Endothelial cell of umbilical vein (primary cell): ENCODE results near the gene ATP12A. TPM values are rescaled to one million over a fixed set of nuclear protein-coding genes. Genes with fewer than 3 reads are reported as not detected.

Experiments used
- BruUV-seq: library from RNA; stranded (reverse); fragments of 400-500 nt; replicated peaks from 2 replicates; lab custom pipeline; 2021; lab: Mats Ljungman, UMichigan
- CTCF ChIA-PET: fragments of 300-600, 350-600 bp; sonication (Branson Sonifier 250); formaldehyde crosslinking; loops from one replicate; lab custom pipeline; 2021; ENCODE audit warnings: antibody characterized with exemption, inconsistent platforms; lab: Charles Lee
- POLR2A ChIA-PET: fragments of 300-600, 350-600 bp; sonication (Branson Sonifier 250); formaldehyde crosslinking; loops from one replicate; lab custom pipeline; 2021; ENCODE audit warnings: antibody characterized with exemption, inconsistent platforms; lab: Charles Lee
- DNase-seq: peaks from one replicate; pipeline ENCODE4 v3.0.0-alpha.2; 2011; ENCODE audit warnings: low read depth, low spot score
- FAIRE-seq: peaks from 2 replicates; lab custom pipeline; 2011; peaks lifted over from hg19 to GRCh38; lab: Jason Lieb, UNC
- H2AFZ ChIP-seq: 2 replicates; pipeline ENCODE4 v1.6.0; 2012; ENCODE audit warnings: low read depth, low read length, control low read depth, inconsistent platforms
- H3K27ac ChIP-seq: 2 replicates; pipeline ENCODE4 v1.5.1; 2011; ENCODE audit warnings: low read depth, mild to moderate bottlenecking, control low read depth, low read length, moderate library complexity; ENCODE audit not compliant: insufficient read depth
- H3K27me3 ChIP-seq, 2 experiments: 2 replicates each; pipeline versions ENCODE4 v1.6.0 to v1.6.1; 2011; ENCODE audit warnings: low read length in 2 of 2, mixed read lengths in 1 of 2; ENCODE audit not compliant: control insufficient read depth in 2 of 2, insufficient read depth in 2 of 2
- H3K36me3 ChIP-seq, 2 experiments: 2 replicates in 1 of 2; 3 replicates in 1 of 2; pipeline ENCODE4 v1.5.1; 2011; ENCODE audit warnings: low read length in 2 of 2, mild to moderate bottlenecking in 1 of 2, moderate library complexity in 1 of 2; ENCODE audit not compliant: control insufficient read depth in 2 of 2, insufficient read depth in 2 of 2; ENCODE audit errors: extremely low read depth in 1 of 2
- H3K4me1 ChIP-seq: 3 replicates; pipeline ENCODE4 v1.5.1; 2011; ENCODE audit warnings: mild to moderate bottlenecking, low read length; ENCODE audit not compliant: control insufficient read depth, insufficient read depth; ENCODE audit errors: extremely low read depth
- H3K4me2 ChIP-seq: 2 replicates; pipeline ENCODE4 v1.6.1; 2011; ENCODE audit warnings: low read length, control low read depth, mixed read lengths; ENCODE audit not compliant: insufficient read depth
- H3K4me3 ChIP-seq, 3 experiments: fragments of 200-600 bp in 1 of 3; sonication (generic), shearing (Covaris generic) in 1 of 3; replicated peaks in 1 of 3; 2 replicates each; pipeline ENCODE4 v1.5.1; 2011 to 2016; ENCODE audit warnings: control low read depth in 3 of 3, low read length in 3 of 3, mild to moderate bottlenecking in 2 of 3, inconsistent platforms in 1 of 3, low read depth in 1 of 3, moderate library complexity in 1 of 3; ENCODE audit not compliant: insufficient read depth in 1 of 3
- H3K79me2 ChIP-seq: 2 replicates; pipeline ENCODE4 v1.6.0; 2012; ENCODE audit warnings: low read length, inconsistent platforms; ENCODE audit not compliant: control insufficient read depth, insufficient read depth
- H3K9ac ChIP-seq: replicated peaks from 2 replicates; pipeline ENCODE3; 2011; ENCODE audit warnings: low read length, control low read depth; ENCODE audit not compliant: insufficient read depth; ENCODE audit errors: extremely low read depth
- H3K9me1 ChIP-seq: replicated peaks from 3 replicates; pipeline ENCODE4 v1.6.0; 2011; ENCODE audit warnings: mild to moderate bottlenecking, low read length; ENCODE audit not compliant: control insufficient read depth, insufficient read depth; ENCODE audit errors: extremely low read depth
- H3K9me3 ChIP-seq: replicated peaks from 2 replicates; pipeline ENCODE4 v1.5.1; 2012; ENCODE audit warnings: low read length, inconsistent platforms; ENCODE audit not compliant: control insufficient read depth, insufficient read depth
- H4K20me1 ChIP-seq: replicated peaks from 2 replicates; pipeline ENCODE3; 2011; ENCODE audit warnings: mild to moderate bottlenecking, low read length; ENCODE audit not compliant: control insufficient read depth, insufficient read depth; ENCODE audit errors: extremely low read depth
- EZH2 ChIP-seq: IDR thresholded peaks from 2 replicates; pipeline ENCODE4 v1.6.1; 2012; ENCODE audit warnings: borderline replicate concordance, low read depth, mild to moderate bottlenecking, moderate library complexity, low read length, inconsistent platforms; ENCODE audit not compliant: severe bottlenecking
- FOS ChIP-seq: IDR thresholded peaks from 2 replicates; pipeline ENCODE4 v1.6.1; 2011; ENCODE audit warnings: mild to moderate bottlenecking, low read length, moderate library complexity, borderline replicate concordance; ENCODE audit not compliant: insufficient read depth
- GATA2 ChIP-seq: IDR thresholded peaks from 2 replicates; pipeline ENCODE4 v1.7.0; 2011; ENCODE audit warnings: low read depth, mild to moderate bottlenecking, moderate library complexity, mixed read lengths, low read length; ENCODE audit not compliant: insufficient read length, insufficient read depth
- JUN ChIP-seq: IDR thresholded peaks from 2 replicates; pipeline ENCODE4 v1.6.1; 2011; ENCODE audit warnings: borderline replicate concordance, low read depth; ENCODE audit not compliant: insufficient read length, insufficient read depth
- MYC ChIP-seq: IDR thresholded peaks from one replicate; pipeline ENCODE4 v1.6.1; 2011; ENCODE audit warnings: mild to moderate bottlenecking, low read depth, low read length
- POLR2A ChIP-seq: IDR thresholded peaks from 2 replicates; pipeline ENCODE4 v1.6.1; 2012; ENCODE audit warnings: low read depth, mild to moderate bottlenecking, control low read depth, low read length
- POLR2AphosphoS5 ChIP-seq: IDR thresholded peaks from 2 replicates; pipeline ENCODE4 v1.6.1; 2012; ENCODE audit warnings: low read depth, mild to moderate bottlenecking, control low read depth, low read length, moderate library complexity; ENCODE audit not compliant: insufficient read depth
- dilution Hi-C: fragments of 300-500 bp; cut with MboI; formaldehyde crosslinking; loops from one replicate; pipeline ENCODE4 v1.15.0; 2019; ENCODE audit warnings: low sequenced_read_pairs; ENCODE audit not compliant: extremely low pct_ligation_motif_present
- intact Hi-C: fragments of 100-400 bp; cut with micrococcal nuclease; formaldehyde crosslinking; loops from one replicate; pipeline ENCODE4 v1.10.0; 2022
- polyA plus RNA-seq, 4 experiments: library from polyadenylated mRNA; depleted of rRNA in 3 of 4; stranded (reverse) in 3 of 4; unstranded in 1 of 4; fragments of >200 nt; gene quantifications; 2 replicates each; pipeline versions ENCODE4 v1.2.1 to v1.2.3, GENCODE V29; 2011 to 2012; ENCODE audit warnings: missing spikeins in 1 of 4
- total RNA-seq: library from RNA; stranded (reverse); gene quantifications from 2 replicates; pipeline ENCODE4 v1.2.3, GENCODE V29; 2021
- TF ChIP-seq, protein P1 (sequence below), 2 donors: IDR thresholded peaks; 1 replicate in 1 of 2; 2 replicates in 1 of 2; pipeline ENCODE4 v1.5.1; 2011; ENCODE audit warnings: low read length in 2 of 2, mild to moderate bottlenecking in 2 of 2, moderate library complexity in 2 of 2, control low read depth in 1 of 2, inconsistent platforms in 1 of 2, low read depth in 1 of 2; ENCODE audit not compliant: insufficient read depth in 1 of 2; ENCODE audit errors: extremely low read depth in 1 of 2
- TF ChIP-seq, protein P2 (sequence below): IDR thresholded peaks from 2 replicates; pipeline ENCODE4 v1.6.1; 2011; ENCODE audit not compliant: insufficient read depth, insufficient read length

Gene ATP12A
- total and polyA plus RNA-seq, 2 donors (not counting 3 experiments of a cell fraction or from before 2014, with no cell fraction given), result not detected

DNA sequence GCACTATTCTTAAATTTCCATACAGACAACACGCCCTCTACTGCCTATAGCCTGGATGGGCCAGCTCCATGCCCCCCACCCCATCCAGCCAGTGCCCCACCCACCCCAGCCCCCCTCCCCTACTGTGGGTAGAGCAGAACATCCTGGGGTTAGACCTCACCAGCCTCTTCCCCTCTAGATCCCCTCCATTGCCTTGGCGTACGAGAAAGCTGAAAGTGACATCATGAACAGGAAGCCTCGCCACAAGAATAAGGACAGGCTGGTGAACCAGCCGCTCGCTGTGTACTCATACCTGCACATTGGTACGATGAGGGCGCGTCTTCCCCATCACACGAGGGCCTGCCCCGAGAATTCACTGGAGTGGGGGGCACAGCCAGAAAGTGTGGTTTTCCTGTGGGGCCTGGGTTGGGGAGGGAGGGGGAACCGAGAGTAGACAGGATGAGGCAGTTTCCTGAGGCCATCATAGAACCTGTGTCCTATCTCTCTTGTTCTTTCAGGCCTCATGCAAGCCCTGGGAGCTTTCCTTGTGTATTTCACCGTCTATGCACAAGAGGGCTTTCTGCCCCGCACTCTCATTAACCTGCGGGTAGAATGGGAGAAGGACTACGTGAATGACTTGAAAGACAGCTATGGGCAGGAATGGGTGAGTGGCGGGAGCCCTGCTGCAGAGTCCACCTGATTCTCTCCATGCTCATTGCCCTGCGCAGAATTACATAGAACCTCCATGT, 29.1 kb downstream of the ATP12A start:
- no peaks in the 10 kb centered on the region for H3K9me1 ChIP-seq
- TF ChIP-seq POLR2AphosphoS5 (no peak), JUN (no peak), EZH2 (no peak), POLR2A (no peak), GATA2 (no peak), FOS (no peak), MYC (no peak)
- TF ChIP-seq, protein P1, sequence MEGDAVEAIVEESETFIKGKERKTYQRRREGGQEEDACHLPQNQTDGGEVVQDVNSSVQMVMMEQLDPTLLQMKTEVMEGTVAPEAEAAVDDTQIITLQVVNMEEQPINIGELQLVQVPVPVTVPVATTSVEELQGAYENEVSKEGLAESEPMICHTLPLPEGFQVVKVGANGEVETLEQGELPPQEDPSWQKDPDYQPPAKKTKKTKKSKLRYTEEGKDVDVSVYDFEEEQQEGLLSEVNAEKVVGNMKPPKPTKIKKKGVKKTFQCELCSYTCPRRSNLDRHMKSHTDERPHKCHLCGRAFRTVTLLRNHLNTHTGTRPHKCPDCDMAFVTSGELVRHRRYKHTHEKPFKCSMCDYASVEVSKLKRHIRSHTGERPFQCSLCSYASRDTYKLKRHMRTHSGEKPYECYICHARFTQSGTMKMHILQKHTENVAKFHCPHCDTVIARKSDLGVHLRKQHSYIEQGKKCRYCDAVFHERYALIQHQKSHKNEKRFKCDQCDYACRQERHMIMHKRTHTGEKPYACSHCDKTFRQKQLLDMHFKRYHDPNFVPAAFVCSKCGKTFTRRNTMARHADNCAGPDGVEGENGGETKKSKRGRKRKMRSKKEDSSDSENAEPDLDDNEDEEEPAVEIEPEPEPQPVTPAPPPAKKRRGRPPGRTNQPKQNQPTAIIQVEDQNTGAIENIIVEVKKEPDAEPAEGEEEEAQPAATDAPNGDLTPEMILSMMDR (IDR thresholded peaks at IDR 0.05; ENCODE audit: extremely low read depth in 1 of 2, insufficient read depth in 1 of 2, low read depth in 1 of 2, low read length in 2 of 2), result no peak
- TF ChIP-seq, protein P2, sequence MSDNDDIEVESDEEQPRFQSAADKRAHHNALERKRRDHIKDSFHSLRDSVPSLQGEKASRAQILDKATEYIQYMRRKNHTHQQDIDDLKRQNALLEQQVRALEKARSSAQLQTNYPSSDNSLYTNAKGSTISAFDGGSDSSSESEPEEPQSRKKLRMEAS, result no peak
- no peaks in the 10 kb centered on the region for H3K36me3 ChIP-seq
- FAIRE-seq, result no peak
- dilution Hi-C loops (no loop called here), intact Hi-C loops (no loop called here)
- no peak overlapping the region for H3K27ac ChIP-seq
- H3K4me1 ChIP-seq, result no peaks in the 10 kb centered on the region
- POLR2A ChIA-PET, result no interaction called here
- CTCF ChIA-PET, result no interaction called here
- no peak overlapping the region for H3K9ac ChIP-seq
- H2AFZ ChIP-seq, result no peak overlapping the region
- DNase-seq, result no peak
- no peaks in the 10 kb centered on the region for H3K79me2 ChIP-seq
- H3K27me3 ChIP-seq, result peaks cover 0 to 2% of the 10 kb centered on the region in 2 experiments
- H4K20me1 ChIP-seq, result no peaks in the 10 kb centered on the region
- H3K9me3 ChIP-seq, result no peaks in the 10 kb centered on the region
- H3K4me2 ChIP-seq, result no peak overlapping the region
- BruUV-seq, result no TSS peak
- no peak overlapping the region for H3K4me3 ChIP-seq
